ENCODE data around the gene DUSP1. TPM values are rescaled to one million over a fixed set of nuclear protein-coding genes. Genes with fewer than 3 reads are reported as not detected.

The DUSP1 gene
- total and polyA plus RNA-seq, 2 of the 13 experiments (the other 11 are each of a cell fraction or from before 2014, with no cell fraction given) = 27.1 to 55.5 TPM

- peak; percentile 41; the same call in 1 of the 2 replicates for TF ChIP-seq MEF2D (CRISPR knock-in tag; IDR thresholded peaks at IDR 0.05)
- TF ChIP-seq ZFY (CRISPR knock-in tag; IDR thresholded peaks at IDR 0.05) = peak; percentile 84
- TF ChIP-seq ZNF296 (CRISPR knock-in tag; conservative IDR thresholded peaks at IDR 0.05) = 0 out of 2 replicates have a peak, but pooled peaks have one; percentile 24
- peak; percentile 44; the same call in 1 of the 2 replicates for TF ChIP-seq BRF2 (CRISPR knock-in tag; IDR thresholded peaks at IDR 0.05)
- no peak for TF ChIP-seq SRF (IDR thresholded peaks at IDR 0.05; ENCODE audit: low read depth, low read length)
- no peak for TF ChIP-seq ZBTB1 (CRISPR knock-in tag; IDR thresholded peaks at IDR 0.05; ENCODE audit: borderline replicate concordance)
- TF ChIP-seq HNF4G (IDR thresholded peaks at IDR 0.05; ENCODE audit: borderline replicate concordance, low read depth, low read length) = no peak
- no peak for TF ChIP-seq HNF4G (CRISPR knock-in tag; IDR thresholded peaks at IDR 0.05; ENCODE audit: borderline replicate concordance, low read depth)
- TF ChIP-seq PCBP1 (IDR thresholded peaks at IDR 0.05; ENCODE audit: borderline replicate concordance, low read depth, low read length) = 0 out of 2 replicates have a peak, but pooled peaks have one; percentile 90
- peak in 1 of 2 experiments; percentile 98; a peak in 2 of 4 replicates for TF ChIP-seq POLR2A (IDR thresholded peaks at IDR 0.05; ENCODE audit: insufficient read depth in 1 of 2, low read depth in 2 of 2, low read length in 2 of 2)
- no peak for TF ChIP-seq ZNF503 (CRISPR knock-in tag; IDR thresholded peaks at IDR 0.05)
- peak; percentile 90; the same call in 1 of the 2 replicates for TF ChIP-seq ZSCAN5A (CRISPR knock-in tag; IDR thresholded peaks at IDR 0.05; ENCODE audit: borderline replicate concordance)
- TF ChIP-seq FOSL2 (CRISPR knock-in tag; IDR thresholded peaks at IDR 0.05) = peak; percentile 77; the same call in 1 of the 2 replicates
- no peak for TF ChIP-seq MAX (IDR thresholded peaks at IDR 0.05)
- peak; percentile 39; the same call in 1 of the 2 replicates for TF ChIP-seq NFYB (CRISPR knock-in tag; IDR thresholded peaks at IDR 0.05)
- no peak; the same call in 1 of the 2 replicates for TF ChIP-seq HNF4A (CRISPR knock-in tag; IDR thresholded peaks at IDR 0.05)
- TF ChIP-seq ZNF124 (CRISPR knock-in tag; IDR thresholded peaks at IDR 0.05) = peak; percentile 86
- TF ChIP-seq MXD3 (CRISPR knock-in tag; IDR thresholded peaks at IDR 0.05) = peak; percentile 63; the same call in 1 of the 2 replicates
- TF ChIP-seq ZNF883 (CRISPR knock-in tag; IDR thresholded peaks at IDR 0.05; ENCODE audit: not compliant biosample characterization) = peak; percentile 79
- TF ChIP-seq HOXD1 (CRISPR knock-in tag; IDR thresholded peaks at IDR 0.05) = no peak; the same call in 1 of the 2 replicates
- peak; percentile 77; the same call in 1 of the 2 replicates for TF ChIP-seq HOXA9 (CRISPR knock-in tag; IDR thresholded peaks at IDR 0.05; ENCODE audit: borderline replicate concordance)
- TF ChIP-seq KDM3A (CRISPR knock-in tag; IDR thresholded peaks at IDR 0.05; ENCODE audit: low read depth) = peak; percentile 74; the same call in 1 of the 2 replicates
Measured at GRCh38 chr5:172770675-172771438, at the start of gene DUSP1 (continued).
